ENCODE measurements around the gene GADD45GIP1.

The GADD45GIP1 gene

GRCh38 chr19:12987781-12988180, 30.8 kb upstream of the GADD45GIP1 start:
- peaks cover 7% of the 10 kb centered on the region; the same call in 1 of the 2 replicates for H3K27me3 ChIP-seq (ENCODE audit: control insufficient read depth, insufficient read depth, low read length)
- H3K4me3 ChIP-seq (ENCODE audit: low read length) = no peak overlapping the region
- no peaks in the 10 kb centered on the region for H3K9me3 ChIP-seq (ENCODE audit: control insufficient read depth, insufficient read depth, low read length)
- no peaks in the 10 kb centered on the region for H3K36me3 ChIP-seq (ENCODE audit: control insufficient read depth, insufficient read depth, low read length)
- WGBS (ENCODE audit: insufficient coverage, insufficient read length) = no CpG with 5 or more reads among the region's 10 CpGs
- H3K4me1 ChIP-seq (ENCODE audit: control insufficient read depth, insufficient read depth, low read length) = peaks cover 4% of the 10 kb centered on the region; the same call in 1 of the 2 replicates
- no peak overlapping the region for H3K27ac ChIP-seq (ENCODE audit: low read length)
- no peak for DNase-seq (ENCODE audit: low read depth, low spot score)

GRCh38 chr19:12987190-12987589, 30.2 kb upstream of the GADD45GIP1 start:
- Histone ChIP-seq H3K27ac (ENCODE audit: low read length) (no peak overlapping the region), H3K27me3 (ENCODE audit: control insufficient read depth, insufficient read depth, low read length) (peaks cover 7% of the 10 kb centered on the region; the same call in 1 of the 2 replicates), H3K4me1 (ENCODE audit: control insufficient read depth, insufficient read depth, low read length) (peaks cover 4% of the 10 kb centered on the region; the same call in 1 of the 2 replicates), H3K9me3 (ENCODE audit: control insufficient read depth, insufficient read depth, low read length) (no peaks in the 10 kb centered on the region), H3K4me3 (ENCODE audit: low read length) (no peak overlapping the region), H3K36me3 (ENCODE audit: control insufficient read depth, insufficient read depth, low read length) (no peaks in the 10 kb centered on the region)
- no CpG with 5 or more reads among the region's 3 CpGs for WGBS (ENCODE audit: insufficient coverage, insufficient read length)
- DNase-seq (ENCODE audit: low read depth, low spot score) = no peak

GRCh38 chr19:12986726-12987125, 29.7 kb upstream of the GADD45GIP1 start:
- H3K4me1 ChIP-seq (ENCODE audit: control insufficient read depth, insufficient read depth, low read length) = peaks cover 4% of the 10 kb centered on the region; the same call in 1 of the 2 replicates
- peaks cover 7% of the 10 kb centered on the region; the same call in 1 of the 2 replicates for H3K27me3 ChIP-seq (ENCODE audit: control insufficient read depth, insufficient read depth, low read length)
- DNase-seq (ENCODE audit: low read depth, low spot score) = no peak
- no peaks in the 10 kb centered on the region for H3K9me3 ChIP-seq (ENCODE audit: control insufficient read depth, insufficient read depth, low read length)
- no peak overlapping the region for H3K4me3 ChIP-seq (ENCODE audit: low read length)
- no peaks in the 10 kb centered on the region for H3K36me3 ChIP-seq (ENCODE audit: control insufficient read depth, insufficient read depth, low read length)
- no CpG with 5 or more reads among the region's 12 CpGs for WGBS (ENCODE audit: insufficient coverage, insufficient read length)
- no peak overlapping the region for H3K27ac ChIP-seq (ENCODE audit: low read length)

DNA sequence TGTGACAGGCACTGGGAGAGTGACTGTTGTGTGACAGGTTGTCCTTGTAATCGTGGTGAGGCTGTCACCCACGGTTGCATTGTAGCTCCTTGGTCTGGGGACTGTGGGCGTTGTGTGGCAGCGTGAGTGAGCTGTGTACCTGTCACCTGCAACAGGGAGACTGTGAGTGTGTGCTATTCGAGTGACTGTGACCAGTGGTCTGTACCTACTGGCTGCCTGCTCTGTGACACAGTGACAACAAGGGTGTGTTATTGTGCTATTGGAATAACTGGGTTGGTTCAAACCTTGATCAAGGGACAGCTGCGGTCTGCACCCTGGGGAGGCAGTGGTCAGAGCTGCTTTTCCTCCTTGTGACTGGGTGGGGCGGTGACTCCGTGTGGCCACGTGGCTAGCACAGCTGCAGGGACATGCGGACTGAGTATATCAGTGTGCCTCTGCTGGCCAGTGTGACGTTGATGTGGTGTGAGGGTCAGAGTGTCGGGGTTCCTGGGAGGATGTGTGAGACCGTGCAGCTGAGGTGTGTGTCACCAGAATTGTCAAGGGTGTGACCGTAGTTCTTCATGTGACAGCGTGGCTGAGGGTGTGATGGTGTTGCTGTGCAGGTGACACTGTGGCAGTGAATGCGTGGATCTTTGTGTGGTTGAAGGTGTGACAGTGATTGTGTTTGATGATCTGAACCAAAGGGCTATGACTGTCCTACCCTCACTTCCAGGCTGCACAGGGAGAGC, 28.2 kb upstream of the GADD45GIP1 start:
- H3K27me3 ChIP-seq (ENCODE audit: control insufficient read depth, insufficient read depth, low read length) = peaks cover 2% of the 10 kb centered on the region; the same call in 1 of the 2 replicates
- no peaks in the 10 kb centered on the region for H3K9me3 ChIP-seq (ENCODE audit: control insufficient read depth, insufficient read depth, low read length)
- H3K4me3 ChIP-seq (ENCODE audit: low read length) = no peak overlapping the region
- H3K27ac ChIP-seq (ENCODE audit: low read length) = no peak overlapping the region
- no peak for DNase-seq (ENCODE audit: low read depth, low spot score)
- H3K4me1 ChIP-seq (ENCODE audit: control insufficient read depth, insufficient read depth, low read length) = peaks cover 2% of the 10 kb centered on the region; the same call in 1 of the 2 replicates
- no CpG with 5 or more reads among the region's 16 CpGs for WGBS (ENCODE audit: insufficient coverage, insufficient read length)
- no peaks in the 10 kb centered on the region for H3K36me3 ChIP-seq (ENCODE audit: control insufficient read depth, insufficient read depth, low read length)

DNA sequence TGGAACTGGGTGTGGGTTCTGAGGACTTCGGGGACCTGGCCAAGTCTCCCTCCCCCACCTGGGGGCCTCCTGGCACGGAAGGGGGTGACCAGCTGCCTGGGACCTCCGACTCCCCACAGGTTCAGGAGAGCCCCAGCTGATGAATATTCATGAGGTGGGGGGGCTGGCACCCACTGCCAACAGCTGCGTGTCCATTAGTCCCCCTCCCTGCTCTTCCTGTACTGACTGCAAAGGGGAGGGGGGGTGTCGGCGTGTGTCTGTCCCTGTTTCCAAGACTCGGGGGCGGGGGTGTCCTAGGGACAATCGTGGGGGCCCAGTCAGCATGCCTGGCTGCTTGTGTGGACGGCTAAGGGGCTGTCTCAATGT, 27.6 kb upstream of the GADD45GIP1 start:
- no CpG with 5 or more reads among the region's 10 CpGs for WGBS (ENCODE audit: insufficient coverage, insufficient read length)
- Histone ChIP-seq H3K4me3 (ENCODE audit: low read length) (no peak overlapping the region), H3K27me3 (ENCODE audit: control insufficient read depth, insufficient read depth, low read length) (peaks cover 2% of the 10 kb centered on the region; the same call in 1 of the 2 replicates), H3K4me1 (ENCODE audit: control insufficient read depth, insufficient read depth, low read length) (peaks cover 2% of the 10 kb centered on the region; the same call in 1 of the 2 replicates), H3K36me3 (ENCODE audit: control insufficient read depth, insufficient read depth, low read length) (no peaks in the 10 kb centered on the region), H3K27ac (ENCODE audit: low read length) (no peak overlapping the region), H3K9me3 (ENCODE audit: control insufficient read depth, insufficient read depth, low read length) (no peaks in the 10 kb centered on the region)
- no peak for DNase-seq (ENCODE audit: low read depth, low spot score)

- H3K4me1 ChIP-seq (ENCODE audit: control insufficient read depth, insufficient read depth, low read length) = peaks cover 2% of the 10 kb centered on the region; the same call in 1 of the 2 replicates
- H3K27me3 ChIP-seq (ENCODE audit: control insufficient read depth, insufficient read depth, low read length) = peaks cover 2% of the 10 kb centered on the region; the same call in 1 of the 2 replicates
- no peaks in the 10 kb centered on the region for H3K36me3 ChIP-seq (ENCODE audit: control insufficient read depth, insufficient read depth, low read length)
- no peak overlapping the region for H3K27ac ChIP-seq (ENCODE audit: low read length)
- H3K9me3 ChIP-seq (ENCODE audit: control insufficient read depth, insufficient read depth, low read length) = no peaks in the 10 kb centered on the region
- WGBS (ENCODE audit: insufficient coverage, insufficient read length) = no CpG with 5 or more reads among the region's 3 CpGs
- H3K4me3 ChIP-seq (ENCODE audit: low read length) = no peak overlapping the region
- DNase-seq (ENCODE audit: low read depth, low spot score) = no peak
Observed at GRCh38 chr19:12984143-12984627, 27.2 kb upstream of the GADD45GIP1 start.

DNA sequence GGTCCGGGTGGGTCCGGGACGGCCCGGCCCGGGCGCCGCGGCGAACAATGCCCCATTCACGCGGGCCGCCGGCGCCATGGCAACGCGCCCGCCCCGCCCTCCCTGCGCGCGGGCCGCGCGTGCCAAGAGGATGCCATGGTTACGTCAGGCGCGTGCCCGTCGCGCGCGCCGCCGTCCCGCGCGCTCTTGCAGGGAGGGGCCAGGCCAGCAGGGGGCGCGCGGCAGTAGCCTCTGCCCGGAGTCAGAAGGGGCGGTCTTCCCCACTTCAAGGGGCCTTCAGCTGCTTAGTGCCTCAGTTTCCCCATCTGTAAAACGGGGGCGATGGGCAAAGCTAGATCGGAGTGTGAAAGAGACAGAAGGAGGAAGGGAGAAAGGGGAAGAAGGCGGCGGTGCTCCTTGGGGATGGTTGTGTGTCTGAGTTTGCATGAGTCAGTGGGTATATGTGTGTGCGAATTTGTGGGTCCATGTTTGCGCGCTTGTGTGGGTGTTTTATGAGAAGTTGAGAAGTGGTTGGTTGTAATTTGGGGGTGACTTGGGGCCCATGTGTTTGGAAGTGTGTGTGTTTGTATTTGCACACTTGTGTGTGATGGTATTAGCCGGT, 26.6 kb upstream of the GADD45GIP1 start:
- Histone ChIP-seq H3K36me3 (ENCODE audit: control insufficient read depth, insufficient read depth, low read length) (no peaks in the 10 kb centered on the region), H3K27me3 (ENCODE audit: control insufficient read depth, insufficient read depth, low read length) (peaks cover 2% of the 10 kb centered on the region; the same call in 1 of the 2 replicates), H3K4me1 (ENCODE audit: control insufficient read depth, insufficient read depth, low read length) (peaks cover 2% of the 10 kb centered on the region; the same call in 1 of the 2 replicates), H3K4me3 (ENCODE audit: low read length) (peak overlapping the region; percentile 5; the same call in 1 of the 2 replicates), H3K9me3 (ENCODE audit: control insufficient read depth, insufficient read depth, low read length) (no peaks in the 10 kb centered on the region), H3K27ac (ENCODE audit: low read length) (no peak overlapping the region)
- 100% methylated on average over 3 of the region's 51 CpGs for WGBS (ENCODE audit: insufficient coverage, insufficient read length)
- no peak for DNase-seq (ENCODE audit: low read depth, low spot score)

- Histone ChIP-seq H3K27me3 (ENCODE audit: control insufficient read depth, insufficient read depth, low read length) (peaks cover 2% of the 10 kb centered on the region; the same call in 1 of the 2 replicates), H3K4me1 (ENCODE audit: control insufficient read depth, insufficient read depth, low read length) (peaks cover 2% of the 10 kb centered on the region; the same call in 1 of the 2 replicates), H3K4me3 (ENCODE audit: low read length) (peak overlapping the region; percentile 5; the same call in 1 of the 2 replicates), H3K9me3 (ENCODE audit: control insufficient read depth, insufficient read depth, low read length) (no peaks in the 10 kb centered on the region), H3K36me3 (ENCODE audit: control insufficient read depth, insufficient read depth, low read length) (no peaks in the 10 kb centered on the region), H3K27ac (ENCODE audit: low read length) (no peak overlapping the region)
- no CpG with 5 or more reads among the region's 10 CpGs for WGBS (ENCODE audit: insufficient coverage, insufficient read length)
- no peak for DNase-seq (ENCODE audit: low read depth, low spot score)
Observed at GRCh38 chr19:12983091-12983490, 26.1 kb upstream of the GADD45GIP1 start.

DNA sequence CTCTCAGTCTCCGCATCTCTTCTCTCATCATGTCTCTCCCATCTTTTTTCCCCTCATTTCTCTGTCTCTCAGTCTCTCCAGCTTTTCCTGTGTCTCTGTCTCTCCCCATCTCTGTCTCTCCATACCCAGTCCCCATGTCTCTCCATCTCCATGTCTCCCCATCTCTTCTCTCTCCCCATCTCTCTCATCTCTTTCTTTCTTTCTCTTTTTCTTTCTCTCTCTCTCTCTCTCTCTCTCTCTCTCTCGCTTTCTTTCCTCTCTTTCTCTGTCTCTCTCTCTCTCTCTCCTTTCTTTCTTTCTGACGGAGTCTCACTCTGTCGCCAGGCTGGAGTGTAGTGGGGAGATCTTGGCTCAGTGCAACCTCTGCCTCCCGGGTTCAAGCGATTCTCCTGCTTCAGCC, 25.6 kb upstream of the GADD45GIP1 start:
- DNase-seq (ENCODE audit: low read depth, low spot score) = no peak
- no peak overlapping the region for H3K4me3 ChIP-seq (ENCODE audit: low read length)
- H3K9me3 ChIP-seq (ENCODE audit: control insufficient read depth, insufficient read depth, low read length) = no peaks in the 10 kb centered on the region
- H3K27ac ChIP-seq (ENCODE audit: low read length) = no peak overlapping the region
- H3K27me3 ChIP-seq (ENCODE audit: control insufficient read depth, insufficient read depth, low read length) = peaks cover 2% of the 10 kb centered on the region; the same call in 1 of the 2 replicates
- 100% methylated on average over 1 of the region's 6 CpGs for WGBS (ENCODE audit: insufficient coverage, insufficient read length)
- H3K4me1 ChIP-seq (ENCODE audit: control insufficient read depth, insufficient read depth, low read length) = peaks cover 2% of the 10 kb centered on the region; the same call in 1 of the 2 replicates
- H3K36me3 ChIP-seq (ENCODE audit: control insufficient read depth, insufficient read depth, low read length) = no peaks in the 10 kb centered on the region

- DNase-seq (ENCODE audit: low read depth, low spot score) = no peak
- no peak overlapping the region for H3K4me3 ChIP-seq (ENCODE audit: low read length)
- no CpG with 5 or more reads among the region's 3 CpGs for WGBS (ENCODE audit: insufficient coverage, insufficient read length)
- no peaks in the 10 kb centered on the region for H3K36me3 ChIP-seq (ENCODE audit: control insufficient read depth, insufficient read depth, low read length)
- no peaks in the 10 kb centered on the region for H3K9me3 ChIP-seq (ENCODE audit: control insufficient read depth, insufficient read depth, low read length)
- H3K4me1 ChIP-seq (ENCODE audit: control insufficient read depth, insufficient read depth, low read length) = peaks cover 1% of the 10 kb centered on the region; the same call in 1 of the 2 replicates
- peaks cover 2% of the 10 kb centered on the region; the same call in 1 of the 2 replicates for H3K27me3 ChIP-seq (ENCODE audit: control insufficient read depth, insufficient read depth, low read length)
- no peak overlapping the region for H3K27ac ChIP-seq (ENCODE audit: low read length)
Observed at GRCh38 chr19:12979974-12980373, 23.0 kb upstream of the GADD45GIP1 start.

Data from iPS DF 6.9 (cell line).